CD4-positive, alpha-beta T cell (primary cell): ENCODE measurements around the gene CALN1. TPM values are rescaled to one million over a fixed set of nuclear protein-coding genes. Genes with fewer than 3 reads are reported as not detected.

Experiments used
- ATAC-seq: fragments of 200-7000 bp; cut with Tn5 transposase; one replicate; pipeline ENCODE4 v1.10.0; 2022; ENCODE audit warnings: mild to moderate bottlenecking; ENCODE audit not compliant: poor library complexity
- CTCF ChIA-PET: fragments of 350-600 bp; sonication (Branson Sonifier 250); formaldehyde crosslinking; loops from one replicate; lab custom pipeline; 2021; ENCODE audit warnings: antibody characterized with exemption, inconsistent platforms; lab: Charles Lee
- POLR2A ChIA-PET: fragments of 350-600 bp; sonication (Branson Sonifier 250); formaldehyde crosslinking; loops from one replicate; lab custom pipeline; 2021; ENCODE audit warnings: antibody characterized with exemption, inconsistent platforms; lab: Charles Lee
- DNase-seq, 14 experiments: peaks; one replicate each; pipeline ENCODE4 v3.0.0-alpha.2; 2013 to 2020; ENCODE audit warnings: mixed read lengths in 2 of 14
- H3K27ac ChIP-seq, 2 donors: one replicate each; pipeline versions ENCODE4 v1.5.1 to v1.7.0; 2013; ENCODE audit warnings: low read length in 2 of 2, low read depth in 1 of 2, mild to moderate bottlenecking in 1 of 2
- H3K27me3 ChIP-seq, 2 experiments: 1 replicate in 1 of 2; 2 replicates in 1 of 2; pipeline versions ENCODE4 v1.6.1 to v1.7.0; 2013; ENCODE audit warnings: low read length in 2 of 2, control low read depth in 1 of 2, mild to moderate bottlenecking in 1 of 2, moderate library complexity in 1 of 2; ENCODE audit not compliant: insufficient read depth in 2 of 2, control insufficient read depth in 1 of 2
- H3K36me3 ChIP-seq: one replicate; pipeline ENCODE4 v1.6.1; 2013; ENCODE audit warnings: low read length, control low read depth; ENCODE audit not compliant: insufficient read depth
- H3K4me1 ChIP-seq: one replicate; pipeline ENCODE4 v1.6.1; 2013; ENCODE audit warnings: low read length, control low read depth; ENCODE audit not compliant: insufficient read depth
- H3K4me3 ChIP-seq: one replicate; pipeline ENCODE4 v1.5.1; 2013; ENCODE audit warnings: mild to moderate bottlenecking, low read length, moderate library complexity
- H3K9me3 ChIP-seq, 2 experiments: 1 replicate in 1 of 2; 2 replicates in 1 of 2; pipeline versions ENCODE4 v1.6.1 to v1.7.0; 2013; ENCODE audit warnings: low read length in 2 of 2, mild to moderate bottlenecking in 2 of 2, control low read depth in 1 of 2, moderate library complexity in 1 of 2; ENCODE audit not compliant: control insufficient read depth in 1 of 2, insufficient read depth in 1 of 2
- H3K27ac Mint-ChIP-seq: one replicate; pipeline ENCODE4 v1.8.0; 2020; ENCODE audit warnings: mixed read lengths
- H3K27me3 Mint-ChIP-seq: one replicate; pipeline ENCODE4 v1.8.0; 2021; ENCODE audit warnings: mixed read lengths
- H3K36me3 Mint-ChIP-seq: one replicate; pipeline ENCODE4 v1.8.0; 2021; ENCODE audit warnings: low read depth, mixed read lengths
- H3K4me1 Mint-ChIP-seq: one replicate; pipeline ENCODE4 v1.8.0; 2021; ENCODE audit warnings: low read depth, mixed read lengths
- H3K4me3 Mint-ChIP-seq: one replicate; pipeline ENCODE4 v1.8.0; 2020; ENCODE audit warnings: mild to moderate bottlenecking, mixed read lengths
- H3K9me3 Mint-ChIP-seq: one replicate; pipeline ENCODE4 v1.8.0; 2020; ENCODE audit warnings: mixed read lengths
- CTCF ChIP-seq: fragments of 200-600 bp; IDR thresholded peaks from one replicate; pipeline ENCODE4 v1.8.0; 2022; ENCODE audit warnings: antibody characterized with exemption, mild to moderate bottlenecking
- intact Hi-C, 2 experiments: fragments of 100-400 bp; cut with DNase I in 1 of 2; cut with micrococcal nuclease in 1 of 2; formaldehyde crosslinking; loops; one replicate each; pipeline versions ENCODE4 v1.15.1 to v1.9.0; 2023 to 2025; cut with DNase I, micrococcal nuclease
- total RNA-seq, 174 experiments: library from RNA in 2 of 174; stranded (reverse) in 2 of 174; gene quantifications; one replicate each; pipeline ENCODE4 v1.2.3 and lab custom pipeline; 2021 to 2026

CALN1 gene
- total RNA-seq, 2 experiments from 2014 or later = 0.06 TPM; not detected in 1

- Mint-ChIP-seq H3K27ac (no peak overlapping the region), H3K4me1 (no peaks in the 10 kb centered on the region), H3K27me3 (no peaks in the 10 kb centered on the region), H3K4me3 (no peak overlapping the region), H3K9me3 (peaks cover 28% of the 10 kb centered on the region), H3K36me3 (no peaks in the 10 kb centered on the region)
- Histone ChIP-seq H3K4me3 (no peak overlapping the region), H3K36me3 (no peaks in the 10 kb centered on the region), H3K4me1 (no peaks in the 10 kb centered on the region), H3K9me3 (peaks cover 0 to 10% of the 10 kb centered on the region in 2 experiments), H3K27me3 (no peaks in the 10 kb centered on the region), H3K27ac (no peak overlapping the region)
- ChIA-PET CTCF (no interaction called here), POLR2A (no interaction called here)
- no peak for DNase-seq
- ATAC-seq = no peak
- intact Hi-C loops = no loop called here
- TF ChIP-seq CTCF = no peak
Measured at GRCh38 chr7:71761336-71761735, 650.8 kb downstream of the CALN1 start.

- H3K36me3 ChIP-seq = no peaks in the 10 kb centered on the region
- DNase-seq (no peak), ATAC-seq (no peak)
- no peak overlapping the region for H3K27ac Mint-ChIP-seq
- no peak overlapping the region for H3K27ac ChIP-seq
- H3K36me3 Mint-ChIP-seq = no peaks in the 10 kb centered on the region
- H3K4me1 Mint-ChIP-seq = no peaks in the 10 kb centered on the region
- TF ChIP-seq CTCF = no peak
- H3K27me3 ChIP-seq = peaks cover 9 to 10% of the 10 kb centered on the region in 2 experiments
- POLR2A ChIA-PET = no interaction called here
- H3K4me3 ChIP-seq = no peak overlapping the region
- H3K9me3 ChIP-seq = peaks cover 0 to 17% of the 10 kb centered on the region in 2 experiments
- intact Hi-C loops = loop anchor here (10.0 kb wide), 2 partner anchors 580 to 740 kb away; no protein-coding TSS in a partner anchor
- no peak overlapping the region for H3K4me3 Mint-ChIP-seq
- peaks cover 2% of the 10 kb centered on the region for H3K4me1 ChIP-seq
- CTCF ChIA-PET = no interaction called here
- H3K9me3 Mint-ChIP-seq = peaks cover 7% of the 10 kb centered on the region
- peaks cover 29% of the 10 kb centered on the region for H3K27me3 Mint-ChIP-seq
Measured at GRCh38 chr7:71754828-71755227, 657.3 kb downstream of the CALN1 start.

- ChIA-PET POLR2A (no interaction called here), CTCF (no interaction called here)
- Histone ChIP-seq H3K9me3 (peaks cover 0 to 17% of the 10 kb centered on the region in 2 experiments), H3K4me3 (no peak overlapping the region), H3K36me3 (no peaks in the 10 kb centered on the region), H3K27ac (no peak overlapping the region), H3K27me3 (peaks cover 9 to 10% of the 10 kb centered on the region in 2 experiments), H3K4me1 (peaks cover 2% of the 10 kb centered on the region)
- Mint-ChIP-seq H3K27me3 (peaks cover 32% of the 10 kb centered on the region), H3K9me3 (peaks cover 10% of the 10 kb centered on the region), H3K27ac (no peak overlapping the region), H3K4me1 (no peaks in the 10 kb centered on the region), H3K36me3 (no peaks in the 10 kb centered on the region), H3K4me3 (no peak overlapping the region)
- ATAC-seq (no peak), DNase-seq (no peak)
- no peak for TF ChIP-seq CTCF
- intact Hi-C loops = loop anchor here (10.0 kb wide), 2 partner anchors 581 to 741 kb away; no protein-coding TSS in a partner anchor
Measured at GRCh38 chr7:71753956-71754664, 658.0 kb downstream of the CALN1 start.
